Neural progenitor cell (in vitro differentiated cells): ENCODE results near the gene HEPACAM. TPM values are rescaled to one million over a fixed set of nuclear protein-coding genes. Genes with fewer than 3 reads are reported as not detected.

ENCODE experiments used
- DNase-seq: peaks from one replicate; pipeline ENCODE4 v3.0.0-alpha.2; 2016; ENCODE audit warnings: low spot score
- H2AFZ ChIP-seq: fragments of 200-600 bp; sonication (generic); replicated peaks from 2 replicates; pipeline ENCODE4 v1.6.1; 2016; ENCODE audit warnings: antibody characterized with exemption
- H3F3A ChIP-seq: fragments of 200-600 bp; sonication (generic); 2 replicates; pipeline ENCODE4 v1.6.1; 2016; ENCODE audit warnings: antibody characterized with exemption, low read depth
- H3K27ac ChIP-seq: fragments of 200-600 bp; sonication (generic); 2 replicates; pipeline ENCODE4 v1.5.1; 2016; ENCODE audit warnings: mild to moderate bottlenecking
- H3K27me3 ChIP-seq: fragments of 200-600 bp; sonication (generic); 2 replicates; pipeline ENCODE4 v1.6.1; 2016; ENCODE audit warnings: mild to moderate bottlenecking, moderate library complexity
- H3K36me3 ChIP-seq: fragments of 200-600 bp; sonication (generic); 2 replicates; pipeline ENCODE4 v1.5.1; 2016
- H3K4me1 ChIP-seq: fragments of 200-600 bp; sonication (generic); 2 replicates; pipeline ENCODE4 v1.6.1; 2016; ENCODE audit warnings: mixed run types
- H3K4me2 ChIP-seq: fragments of 200-600 bp; sonication (generic); 2 replicates; pipeline ENCODE4 v1.6.1; 2016
- H3K4me3 ChIP-seq: fragments of 200-600 bp; sonication (generic); 2 replicates; pipeline ENCODE4 v1.5.1; 2016
- H3K79me2 ChIP-seq: fragments of 200-600 bp; sonication (generic); 2 replicates; pipeline ENCODE4 v1.6.1; 2016; ENCODE audit warnings: low read depth
- H3K9ac ChIP-seq: fragments of 200-600 bp; sonication (generic); 2 replicates; pipeline ENCODE4 v1.6.1; 2016
- H3K9me3 ChIP-seq: fragments of 200-600 bp; sonication (generic); 2 replicates; pipeline ENCODE4 v1.5.1; 2016; ENCODE audit warnings: low read depth
- H4K20me1 ChIP-seq: fragments of 200-600 bp; sonication (generic); 2 replicates; pipeline ENCODE4 v1.6.1; 2016; ENCODE audit warnings: low read depth
- H3K27ac Mint-ChIP-seq: 3 replicates; pipeline ENCODE4 v1.8.0; 2021; ENCODE audit warnings: mixed read lengths
- H3K27me3 Mint-ChIP-seq: 2 replicates; pipeline ENCODE4 v1.8.0; 2022; ENCODE audit warnings: low read depth, mild to moderate bottlenecking, inconsistent platforms, moderate library complexity, mixed read lengths; ENCODE audit not compliant: insufficient read depth
- H3K36me3 Mint-ChIP-seq: 3 replicates; pipeline ENCODE4 v1.8.0; 2021; ENCODE audit warnings: mixed read lengths
- H3K4me1 Mint-ChIP-seq: 3 replicates; pipeline ENCODE4 v1.8.0; 2021; ENCODE audit warnings: mixed read lengths
- H3K4me3 Mint-ChIP-seq: 3 replicates; pipeline ENCODE4 v1.8.0; 2021; ENCODE audit warnings: mild to moderate bottlenecking, moderate library complexity, mixed read lengths
- H3K9me3 Mint-ChIP-seq: 3 replicates; pipeline ENCODE4 v1.8.0; 2020; ENCODE audit warnings: mixed read lengths
- CTCF ChIP-seq: fragments of 200-600 bp; sonication (generic); IDR thresholded peaks from 2 replicates; pipeline ENCODE4 v1.5.1; 2017; ENCODE audit warnings: antibody characterized with exemption, mild to moderate bottlenecking
- EZH2 ChIP-seq: fragments of 200-600 bp; sonication (generic); IDR thresholded peaks from 2 replicates; pipeline ENCODE4 v1.6.1; 2017; ENCODE audit warnings: antibody characterized with exemption, mild to moderate bottlenecking, moderate library complexity
- EZH2phosphoT487 ChIP-seq: fragments of 200-600 bp; sonication (generic); IDR thresholded peaks from 2 replicates; pipeline ENCODE4 v1.6.1; 2017; ENCODE audit warnings: antibody characterized with exemption
- total RNA-seq: library from RNA; depleted of rRNA; stranded (reverse); fragments of >200 nt; gene quantifications from 2 replicates; pipeline ENCODE4 v1.2.3, GENCODE V29; 2015; ENCODE audit warnings: low replicate concordance

The HEPACAM gene
- total RNA-seq, 1 donor from 2014 or later = not detected

- Mint-ChIP-seq H3K36me3 (no peaks in the 10 kb centered on the region), H3K27me3 (peaks cover 8% of the 10 kb centered on the region), H3K4me3 (no peak overlapping the region), H3K4me1 (no peaks in the 10 kb centered on the region), H3K9me3 (no peaks in the 10 kb centered on the region), H3K27ac (no peak overlapping the region)
- Histone ChIP-seq H3F3A (no peaks in the 10 kb centered on the region), H3K79me2 (no peaks in the 10 kb centered on the region), H3K9ac (no peak overlapping the region), H3K27me3 (peaks cover 24% of the 10 kb centered on the region), H3K9me3 (no peaks in the 10 kb centered on the region), H3K27ac (no peak overlapping the region), H3K36me3 (no peaks in the 10 kb centered on the region), H3K4me3 (no peak overlapping the region), H2AFZ (no peak overlapping the region), H3K4me2 (no peak overlapping the region), H4K20me1 (no peaks in the 10 kb centered on the region), H3K4me1 (peaks cover 6% of the 10 kb centered on the region)
- TF ChIP-seq EZH2phosphoT487 (no peak), CTCF (no peak), EZH2 (no peak)
- no peak for DNase-seq
Measured at GRCh38 chr11:124892146-124892545, 43.7 kb downstream of the HEPACAM start.

GRCh38 chr11:124891373-124891861, 44.4 kb downstream of the HEPACAM start:
- Mint-ChIP-seq H3K27me3 (peaks cover 9% of the 10 kb centered on the region), H3K4me1 (no peaks in the 10 kb centered on the region)
- DNase-seq = no peak

GRCh38 chr11:124890683-124891372, 45.0 kb downstream of the HEPACAM start:
- H3K4me2 ChIP-seq = peak overlapping the region; percentile 12
- H3K79me2 ChIP-seq = no peaks in the 10 kb centered on the region
- no peaks in the 10 kb centered on the region for H3F3A ChIP-seq
- Mint-ChIP-seq H3K4me1 (no peaks in the 10 kb centered on the region), H3K36me3 (no peaks in the 10 kb centered on the region), H3K4me3 (no peak overlapping the region), H3K9me3 (no peaks in the 10 kb centered on the region), H3K27me3 (peaks cover 9% of the 10 kb centered on the region), H3K27ac (no peak overlapping the region)
- TF ChIP-seq EZH2 = no peak
- no peak for TF ChIP-seq CTCF
- no peak for TF ChIP-seq EZH2phosphoT487
- H3K27me3 ChIP-seq = peaks cover 24% of the 10 kb centered on the region
- H3K4me1 ChIP-seq = peaks cover 6% of the 10 kb centered on the region
- H3K27ac ChIP-seq = no peak overlapping the region
- no peak overlapping the region for H3K9ac ChIP-seq
- no peaks in the 10 kb centered on the region for H3K9me3 ChIP-seq
- peak overlapping the region; percentile 50 for H2AFZ ChIP-seq
- H4K20me1 ChIP-seq = no peaks in the 10 kb centered on the region
- DNase-seq = no peak
- H3K36me3 ChIP-seq = no peaks in the 10 kb centered on the region
- H3K4me3 ChIP-seq = no peak overlapping the region

More at GRCh38 chr11:124891373-124891861, 44.4 kb downstream of the HEPACAM start:
- Mint-ChIP-seq H3K4me3 (no peak overlapping the region), H3K27ac (no peak overlapping the region), H3K36me3 (no peaks in the 10 kb centered on the region), H3K9me3 (no peaks in the 10 kb centered on the region)
- Histone ChIP-seq H3K4me2 (peak overlapping the region; percentile 12), H3F3A (no peaks in the 10 kb centered on the region), H3K27ac (no peak overlapping the region), H3K4me1 (peaks cover 6% of the 10 kb centered on the region), H3K9ac (no peak overlapping the region), H3K79me2 (no peaks in the 10 kb centered on the region), H3K9me3 (no peaks in the 10 kb centered on the region), H3K27me3 (peaks cover 24% of the 10 kb centered on the region), H2AFZ (peak overlapping the region; percentile 50), H4K20me1 (no peaks in the 10 kb centered on the region), H3K4me3 (no peak overlapping the region), H3K36me3 (no peaks in the 10 kb centered on the region)
- no peak for TF ChIP-seq EZH2phosphoT487
- no peak for TF ChIP-seq EZH2
- no peak for TF ChIP-seq CTCF
